CD8-positive, alpha-beta memory T cell (primary cell): Measurements from ENCODE around the gene CIT. TPM values are rescaled to one million over a fixed set of nuclear protein-coding genes. Genes with fewer than 3 reads are reported as not detected.
"Not testable (repeated sequence)": the region's sequence is repeated elsewhere in the genome, so short reads cannot be mapped to it uniquely, and the experiment has no call there.

Experiments used
- CTCF ChIA-PET: fragments of 350-600 bp; sonication (Branson Sonifier 250); formaldehyde crosslinking; loops from one replicate; lab custom pipeline; 2021; ENCODE audit warnings: antibody characterized with exemption; lab: Charles Lee
- POLR2A ChIA-PET: fragments of 350-600 bp; sonication (Branson Sonifier 250); formaldehyde crosslinking; loops from one replicate; lab custom pipeline; 2021; ENCODE audit warnings: antibody characterized with exemption; lab: Charles Lee
- DNase-seq, 5 donors: peaks; one replicate each; pipeline versions ENCODE4 v3.0.0 to v3.0.0-alpha.2; 2020 to 2022; ENCODE audit warnings: mixed read lengths in 1 of 5
- H3K27ac ChIP-seq: one replicate; pipeline ENCODE4 v1.7.0; 2013; ENCODE audit warnings: low read depth, mild to moderate bottlenecking, low read length, moderate library complexity
- H3K27me3 ChIP-seq: 2 replicates; pipeline ENCODE4 v1.7.0; 2013; ENCODE audit warnings: low read length, mild to moderate bottlenecking; ENCODE audit not compliant: insufficient read depth, poor library complexity, severe bottlenecking
- H3K36me3 ChIP-seq: 2 replicates; pipeline ENCODE4 v1.7.0; 2013; ENCODE audit warnings: mild to moderate bottlenecking, low read length, moderate library complexity; ENCODE audit not compliant: insufficient read depth
- H3K4me1 ChIP-seq: 2 replicates; pipeline ENCODE4 v1.7.0; 2013; ENCODE audit warnings: mild to moderate bottlenecking, low read length, moderate library complexity; ENCODE audit not compliant: insufficient read depth
- H3K4me3 ChIP-seq: 2 replicates; pipeline ENCODE4 v1.7.0; 2013; ENCODE audit warnings: mild to moderate bottlenecking, low read length
- H3K9me3 ChIP-seq: 2 replicates; pipeline ENCODE4 v1.7.0; 2013; ENCODE audit warnings: mild to moderate bottlenecking, low read length
- H3K27ac Mint-ChIP-seq, 8 donors: one replicate each; pipeline ENCODE4 v1.8.0; 2020 to 2021; ENCODE audit warnings: mixed read lengths in 8 of 8, mild to moderate bottlenecking in 6 of 8, inconsistent platforms in 3 of 8, moderate library complexity in 3 of 8
- H3K27me3 Mint-ChIP-seq, 2 donors: one replicate each; pipeline ENCODE4 v1.8.0; 2020 to 2021; ENCODE audit warnings: mixed read lengths in 2 of 2, mild to moderate bottlenecking in 1 of 2, moderate library complexity in 1 of 2
- H3K36me3 Mint-ChIP-seq, 3 donors: one replicate each; pipeline ENCODE4 v1.8.0; 2020 to 2021; ENCODE audit warnings: mixed read lengths in 3 of 3, inconsistent platforms in 1 of 3, mild to moderate bottlenecking in 1 of 3
- H3K4me1 Mint-ChIP-seq, 3 donors: one replicate each; pipeline ENCODE4 v1.8.0; 2020 to 2021; ENCODE audit warnings: mixed read lengths in 3 of 3, inconsistent platforms in 1 of 3, mild to moderate bottlenecking in 1 of 3
- H3K4me3 Mint-ChIP-seq, 7 donors: one replicate each; pipeline ENCODE4 v1.8.0; 2020 to 2021; ENCODE audit warnings: mixed read lengths in 7 of 7, mild to moderate bottlenecking in 6 of 7, moderate library complexity in 4 of 7, inconsistent platforms in 2 of 7
- H3K9me3 Mint-ChIP-seq, 5 donors: one replicate each; pipeline ENCODE4 v1.8.0; 2020 to 2022; ENCODE audit warnings: mixed read lengths in 5 of 5, mild to moderate bottlenecking in 3 of 5, moderate library complexity in 2 of 5, inconsistent platforms in 1 of 5
- polyA plus RNA-seq: library from polyadenylated mRNA; unstranded; fragments of 300-500 nt; fragmentation: Illumina TruSeq; gene quantifications from one replicate; pipeline ENCODE4 v1.2.3, GENCODE V29; 2021
- total RNA-seq, 2 experiments: library from RNA; stranded (reverse); gene quantifications; one replicate each; pipeline ENCODE4 v1.2.3, GENCODE V29; 2021

CIT gene
- total and polyA plus RNA-seq, 3 experiments from 2014 or later: 0.61 to 19.3 (median 17.6) TPM

GRCh38 chr12:119661882-119662281, 215.2 kb downstream of the CIT start:
- Histone ChIP-seq H3K4me1 (peaks cover 14% of the 10 kb centered on the region), H3K27ac (peak overlapping the region; percentile 21), H3K27me3 (no peaks in the 10 kb centered on the region), H3K9me3 (no peaks in the 10 kb centered on the region), H3K36me3 (no peaks in the 10 kb centered on the region), H3K4me3 (no peak overlapping the region)
- Mint-ChIP-seq H3K27ac (no peak overlapping the region), H3K36me3 (no peaks in the 10 kb centered on the region), H3K4me1 (peaks cover 21 to 23% (median 22%) of the 10 kb centered on the region in 3 donors), H3K27me3 (peaks cover 2 to 6% of the 10 kb centered on the region in 2 donors), H3K4me3 (no peak overlapping the region), H3K9me3 (no peaks in the 10 kb centered on the region)
- ChIA-PET CTCF (interaction anchor here (2.0 kb wide), 1 partner anchor 13 kb away, joined by 6 read pairs; no protein-coding TSS in a partner anchor), POLR2A (no interaction called here)
- no peak for DNase-seq

GRCh38 chr12:119660076-119660475, 217.0 kb downstream of the CIT start:
- Histone ChIP-seq H3K9me3 (no peaks in the 10 kb centered on the region), H3K27ac (no peak overlapping the region), H3K27me3 (no peaks in the 10 kb centered on the region), H3K4me3 (no peak overlapping the region), H3K4me1 (no peaks in the 10 kb centered on the region), H3K36me3 (no peaks in the 10 kb centered on the region)
- H3K27me3 Mint-ChIP-seq: peaks cover 2 to 6% of the 10 kb centered on the region in 2 donors
- peak overlapping the region in 5 of 7 donors; percentile 23 to 51 (median 44) for H3K4me3 Mint-ChIP-seq
- H3K4me1 Mint-ChIP-seq: peaks cover 7 to 13% (median 9%) of the 10 kb centered on the region in 3 donors
- CTCF ChIA-PET: interaction anchor here (0.9 kb wide), 1 partner anchor 8 kb away, joined by 3 read pairs; the partner anchor contains the start of gene PRKAB1
- DNase-seq: peak in 1 of 5 donors; percentile 39
- H3K9me3 Mint-ChIP-seq: no peaks in the 10 kb centered on the region
- no peaks in the 10 kb centered on the region for H3K36me3 Mint-ChIP-seq
- POLR2A ChIA-PET: no interaction called here
- peak overlapping the region in 7 of 8 donors; percentile 3 to 90 (median 66) for H3K27ac Mint-ChIP-seq

- H3K27me3 ChIP-seq: no peaks in the 10 kb centered on the region
- no peak overlapping the region for H3K27ac ChIP-seq
- peak overlapping the region in 2 of 8 donors; percentile 3 to 41 for H3K27ac Mint-ChIP-seq
- CTCF ChIA-PET: interaction anchor here (0.9 to 1.5 kb wide), 2 partner anchors 9 kb away, joined by 3 to 9 read pairs; partner anchors contain the start of gene PRKAB1
- no peaks in the 10 kb centered on the region for H3K36me3 ChIP-seq
- POLR2A ChIA-PET: no interaction called here
- no peaks in the 10 kb centered on the region for H3K4me1 ChIP-seq
- peaks cover 0 to 1% (median 0%) of the 10 kb centered on the region in 3 donors for H3K36me3 Mint-ChIP-seq
- DNase-seq: peak; percentile 15 to 60 (median 43)
- H3K27me3 Mint-ChIP-seq: peaks cover 2 to 6% of the 10 kb centered on the region in 2 donors
- no peaks in the 10 kb centered on the region for H3K9me3 ChIP-seq
- H3K4me1 Mint-ChIP-seq: peaks cover 7 to 13% (median 9%) of the 10 kb centered on the region in 3 donors
- no peak overlapping the region for H3K4me3 ChIP-seq
- peak overlapping the region in 2 of 7 donors; percentile 24 to 51 for H3K4me3 Mint-ChIP-seq
- H3K9me3 Mint-ChIP-seq: peaks cover 0 to 2% (median 1%) of the 10 kb centered on the region in 5 donors
These were observed 217.7 kb downstream of the CIT start for GRCh38 chr12:119659289-119659897.

DNA sequence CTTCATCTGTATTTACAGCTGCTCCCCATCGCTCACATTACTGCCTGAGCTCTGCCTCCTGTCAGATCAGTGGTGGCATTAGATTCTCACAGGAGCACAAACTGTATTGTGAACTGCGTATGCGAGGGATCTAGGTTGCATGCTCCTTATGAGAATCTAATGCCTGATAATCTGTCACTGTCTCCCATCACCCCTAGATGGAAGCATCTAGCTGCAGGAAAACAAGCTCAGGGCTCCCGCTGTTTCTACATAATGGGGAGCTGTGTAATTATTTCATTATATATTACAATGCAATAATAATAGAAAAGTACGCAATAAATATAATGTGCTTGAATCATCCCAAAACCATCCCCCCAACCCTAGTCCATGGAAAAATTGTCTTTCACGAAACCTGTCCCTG, 219.0 kb downstream of the CIT start:
- H3K36me3 ChIP-seq, H3K4me1 ChIP-seq, H3K27me3 ChIP-seq, H3K27ac Mint-ChIP-seq, POLR2A ChIA-PET, H3K27me3 Mint-ChIP-seq, H3K36me3 Mint-ChIP-seq, H3K9me3 ChIP-seq, H3K4me3 ChIP-seq, H3K27ac ChIP-seq, DNase-seq, H3K4me3 Mint-ChIP-seq: not testable (repeated sequence)
- peaks cover 7 to 13% (median 9%) of the 10 kb centered on the region in 3 donors for H3K4me1 Mint-ChIP-seq
- CTCF ChIA-PET: interaction anchor here (1.2 to 1.5 kb wide), 2 partner anchors 9 to 10 kb away, joined by 3 to 9 read pairs; partner anchors contain the start of gene PRKAB1
- peaks cover 5 to 13% (median 10%) of the 10 kb centered on the region in 5 donors for H3K9me3 Mint-ChIP-seq

DNA sequence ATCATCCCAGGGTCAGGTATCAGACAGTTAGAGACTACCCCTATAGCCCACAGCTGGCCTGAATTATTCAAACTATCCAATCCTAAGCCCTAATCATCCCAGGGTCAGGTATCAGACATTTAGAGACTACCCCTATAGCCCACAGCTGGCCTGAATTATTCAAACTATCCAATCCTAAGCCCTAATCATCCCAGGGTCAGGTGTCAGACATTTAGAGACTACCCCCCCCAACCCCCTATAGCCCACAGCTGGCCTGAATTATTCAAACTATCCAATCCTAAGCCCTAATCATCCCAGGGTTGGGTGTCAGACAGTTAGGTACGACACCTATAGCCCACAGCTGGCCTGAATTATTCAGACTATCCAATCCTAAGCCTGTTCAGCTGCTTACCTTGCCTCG, 220.1 kb downstream of the CIT start:
- H3K9me3 Mint-ChIP-seq: peaks cover 10 to 23% (median 17%) of the 10 kb centered on the region in 5 donors
- DNase-seq, H3K9me3 ChIP-seq, POLR2A ChIA-PET, H3K27me3 ChIP-seq, H3K27me3 Mint-ChIP-seq, H3K36me3 ChIP-seq, H3K27ac Mint-ChIP-seq, H3K4me1 ChIP-seq, H3K27ac ChIP-seq, H3K4me3 ChIP-seq, H3K4me3 Mint-ChIP-seq: not testable (repeated sequence)
- peaks cover 7 to 13% (median 9%) of the 10 kb centered on the region in 3 donors for H3K4me1 Mint-ChIP-seq
- CTCF ChIA-PET: interaction anchor here (1.0 kb wide), 2 partner anchors 8 to 10 kb away, joined by 3 read pairs; no protein-coding TSS in a partner anchor
- peaks cover 0 to 13% (median 0%) of the 10 kb centered on the region in 3 donors for H3K36me3 Mint-ChIP-seq

GRCh38 chr12:119652665-119653064, 224.5 kb downstream of the CIT start:
- H3K27me3 Mint-ChIP-seq: peaks cover 5 to 25% of the 10 kb centered on the region in 2 donors
- H3K9me3 Mint-ChIP-seq: peaks cover 10 to 24% (median 18%) of the 10 kb centered on the region in 5 donors
- no peaks in the 10 kb centered on the region for H3K4me1 Mint-ChIP-seq
- Histone ChIP-seq H3K9me3 (no peaks in the 10 kb centered on the region), H3K4me3 (no peak overlapping the region), H3K4me1 (no peaks in the 10 kb centered on the region), H3K36me3 (no peaks in the 10 kb centered on the region), H3K27ac (no peak overlapping the region), H3K27me3 (no peaks in the 10 kb centered on the region)
- H3K4me3 Mint-ChIP-seq: no peak overlapping the region
- H3K36me3 Mint-ChIP-seq: peaks cover 0 to 13% (median 0%) of the 10 kb centered on the region in 3 donors
- no peak overlapping the region for H3K27ac Mint-ChIP-seq
- ChIA-PET POLR2A (no interaction called here), CTCF (no interaction called here)
- DNase-seq: no peak

GRCh38 chr12:119649202-119649808, 227.8 kb downstream of the CIT start:
- H3K9me3 Mint-ChIP-seq: peaks cover 10 to 21% (median 18%) of the 10 kb centered on the region in 5 donors
- DNase-seq: no peak
- no peaks in the 10 kb centered on the region for H3K9me3 ChIP-seq
- H3K4me3 ChIP-seq: no peak overlapping the region
- no peaks in the 10 kb centered on the region for H3K4me1 Mint-ChIP-seq
- no peak overlapping the region for H3K27ac Mint-ChIP-seq
- no peaks in the 10 kb centered on the region for H3K27me3 ChIP-seq
- no peak overlapping the region for H3K27ac ChIP-seq
- H3K36me3 Mint-ChIP-seq: peaks cover 0 to 11% (median 0%) of the 10 kb centered on the region in 3 donors
- no peak overlapping the region for H3K4me3 Mint-ChIP-seq
- H3K36me3 ChIP-seq: no peaks in the 10 kb centered on the region
- CTCF ChIA-PET: interaction anchor here (0.8 to 1.8 kb wide), 5 partner anchors 9 to 19 kb away, joined by 3 to 6 read pairs (median 5); partner anchors contain the start of gene PRKAB1
- H3K27me3 Mint-ChIP-seq: peaks cover 15 to 35% of the 10 kb centered on the region in 2 donors
- POLR2A ChIA-PET: interaction anchor here (0.6 kb wide), 2 partner anchors 1207 to 1331 kb away, joined by 3 to 4 read pairs; no protein-coding TSS in a partner anchor
- H3K4me1 ChIP-seq: no peaks in the 10 kb centered on the region
